AG09309 (cell line): Measurements from ENCODE around the gene WWC2.

Experiments used
- DNase-seq: peaks from one replicate; pipeline ENCODE4 v3.0.0-alpha.2; 2010; ENCODE audit warnings: low read depth
- H3K4me3 ChIP-seq: 2 replicates; pipeline ENCODE4 v1.5.1; 2011; ENCODE audit warnings: mild to moderate bottlenecking, low read depth, low read length, moderate library complexity; ENCODE audit not compliant: control insufficient read depth
- CTCF ChIP-seq: IDR thresholded peaks from 2 replicates; pipeline ENCODE4 v1.5.1; 2011; ENCODE audit warnings: mild to moderate bottlenecking, low read depth, low read length, inconsistent platforms; ENCODE audit not compliant: insufficient read depth, control insufficient read depth; ENCODE audit errors: missing control alignments

WWC2 gene

GRCh38 chr4:183304538-183304937 lies 205.5 kb downstream of the WWC2 start:
- H3K4me3 ChIP-seq: no peak overlapping the region
- no peak for DNase-seq
- no peak for TF ChIP-seq CTCF

DNA sequence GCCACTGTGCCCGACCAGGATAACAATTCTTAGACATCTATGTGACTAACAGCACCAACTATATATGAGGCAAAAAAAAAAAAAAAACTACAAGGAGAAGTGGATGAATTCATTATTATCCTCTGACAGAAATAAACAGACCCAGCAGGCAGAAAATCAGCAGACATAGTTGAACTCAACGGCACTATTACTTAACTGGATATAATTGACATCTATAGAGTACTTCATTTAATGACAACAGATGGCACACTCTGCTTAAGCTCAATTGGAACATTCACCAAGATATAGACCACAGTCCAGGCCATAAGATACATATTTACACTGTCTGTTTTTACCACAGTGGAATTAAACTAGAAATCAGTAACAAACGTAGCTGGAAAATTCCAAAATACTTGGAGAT lies 207.8 kb downstream of the WWC2 start:
- no peak overlapping the region for H3K4me3 ChIP-seq
- no peak for TF ChIP-seq CTCF
- no peak for DNase-seq

GRCh38 chr4:183312841-183313240 lies 213.8 kb downstream of the WWC2 start:
- H3K4me3 ChIP-seq: no peak overlapping the region
- DNase-seq: no peak
- TF ChIP-seq CTCF: no peak

- no peak for DNase-seq
- no peak for TF ChIP-seq CTCF
- H3K4me3 ChIP-seq: no peak overlapping the region
Measured at GRCh38 chr4:183314336-183314735, 215.3 kb downstream of the WWC2 start.

DNA sequence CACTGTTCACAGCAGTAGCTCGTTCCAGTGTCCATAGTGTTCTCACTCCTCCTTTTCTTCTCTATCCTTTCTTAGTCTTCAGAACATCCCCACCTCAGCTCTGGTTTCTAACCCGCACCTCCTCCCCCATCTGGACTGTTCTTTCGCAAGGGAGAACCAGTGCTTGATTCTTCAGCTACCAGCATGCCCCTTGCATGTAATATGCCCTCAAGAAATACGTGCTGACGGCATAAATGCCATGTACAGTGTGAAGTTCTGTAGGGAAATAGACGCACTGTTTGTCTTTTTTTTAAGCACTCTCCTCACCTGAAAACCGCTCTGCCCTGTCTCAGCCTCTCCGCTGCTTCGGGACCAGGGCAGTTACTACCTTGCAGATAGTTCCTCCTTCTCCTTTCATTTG lies 215.7 kb downstream of the WWC2 start:
- DNase-seq: no peak
- no peak for TF ChIP-seq CTCF
- no peak overlapping the region for H3K4me3 ChIP-seq

- no peak overlapping the region for H3K4me3 ChIP-seq
- DNase-seq: no peak
- no peak for TF ChIP-seq CTCF
Measured at GRCh38 chr4:183318656-183319055, 219.6 kb downstream of the WWC2 start.
